ENCODE results near the gene SOX8.

DNA sequence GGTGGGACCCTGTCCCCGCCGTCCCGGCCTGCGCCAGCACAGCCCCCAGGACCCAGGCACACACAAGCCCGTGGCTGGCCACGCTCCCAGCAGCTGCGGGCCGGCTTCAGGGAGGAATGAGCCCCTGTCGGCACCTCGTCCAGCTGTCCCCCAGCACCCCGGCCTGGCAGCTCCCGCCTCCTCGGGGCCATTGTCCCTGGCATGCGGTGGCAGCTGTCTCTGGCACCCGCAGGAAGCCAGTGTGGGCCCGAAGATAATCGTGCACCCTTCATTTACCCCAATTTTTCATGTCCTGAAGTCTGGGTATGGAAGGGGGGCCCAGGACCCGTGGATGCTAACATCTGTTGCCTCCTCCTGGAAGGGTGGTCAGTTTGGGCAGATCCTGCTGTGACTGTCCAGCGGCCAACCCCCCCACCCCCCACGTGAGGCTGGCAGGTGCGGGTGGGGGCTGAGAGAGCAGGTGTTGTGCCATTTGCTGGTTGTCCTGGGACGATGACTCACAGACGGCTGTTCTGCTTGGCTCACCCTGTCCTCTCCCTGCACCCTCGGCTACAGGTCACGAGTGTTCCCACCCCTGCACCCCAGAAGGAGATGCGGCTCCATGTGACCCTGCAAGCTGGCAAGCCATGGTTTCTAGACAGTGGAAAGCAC lies 6.8 kb upstream of the SOX8 start:
- TF ChIP-seq, protein P1, sequence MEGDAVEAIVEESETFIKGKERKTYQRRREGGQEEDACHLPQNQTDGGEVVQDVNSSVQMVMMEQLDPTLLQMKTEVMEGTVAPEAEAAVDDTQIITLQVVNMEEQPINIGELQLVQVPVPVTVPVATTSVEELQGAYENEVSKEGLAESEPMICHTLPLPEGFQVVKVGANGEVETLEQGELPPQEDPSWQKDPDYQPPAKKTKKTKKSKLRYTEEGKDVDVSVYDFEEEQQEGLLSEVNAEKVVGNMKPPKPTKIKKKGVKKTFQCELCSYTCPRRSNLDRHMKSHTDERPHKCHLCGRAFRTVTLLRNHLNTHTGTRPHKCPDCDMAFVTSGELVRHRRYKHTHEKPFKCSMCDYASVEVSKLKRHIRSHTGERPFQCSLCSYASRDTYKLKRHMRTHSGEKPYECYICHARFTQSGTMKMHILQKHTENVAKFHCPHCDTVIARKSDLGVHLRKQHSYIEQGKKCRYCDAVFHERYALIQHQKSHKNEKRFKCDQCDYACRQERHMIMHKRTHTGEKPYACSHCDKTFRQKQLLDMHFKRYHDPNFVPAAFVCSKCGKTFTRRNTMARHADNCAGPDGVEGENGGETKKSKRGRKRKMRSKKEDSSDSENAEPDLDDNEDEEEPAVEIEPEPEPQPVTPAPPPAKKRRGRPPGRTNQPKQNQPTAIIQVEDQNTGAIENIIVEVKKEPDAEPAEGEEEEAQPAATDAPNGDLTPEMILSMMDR (IDR thresholded peaks at IDR 0.05; ENCODE audit: low read length): no peak
- TF ChIP-seq EZH2 (optimal IDR thresholded peaks at IDR 0.05; ENCODE audit: low read depth, low read length): no peak
